GM11168 (cell line): Measurements from ENCODE around the gene DENND1C.

Experiments used
- in situ Hi-C: fragments of 300-500 bp; cut with MboI; formaldehyde crosslinking; loops from one replicate; pipeline ENCODE4 v1.12.0; 2022; ENCODE audit warnings: low sequenced_read_pairs; ENCODE audit not compliant: unreplicated experiment

Gene DENND1C

DNA sequence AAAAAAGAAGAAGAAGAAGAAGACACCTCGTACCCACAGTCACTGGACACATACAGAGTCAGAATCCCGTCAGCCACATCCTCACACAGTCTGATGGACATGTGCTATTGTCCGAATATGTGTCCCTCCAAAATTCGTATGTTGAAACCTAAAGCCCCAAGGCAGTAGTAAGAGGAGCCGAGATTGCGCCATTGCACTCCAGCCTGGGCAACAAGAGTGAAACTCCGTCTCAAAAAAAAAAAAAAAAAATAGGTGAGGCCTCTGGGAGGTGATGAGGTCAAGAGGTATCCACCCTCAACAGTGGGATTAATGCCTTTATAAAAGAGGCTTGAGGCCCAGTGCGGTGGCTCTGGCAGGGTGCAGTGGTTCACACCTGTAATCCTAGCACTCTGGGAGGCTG is 2.6 kb upstream of the DENND1C start:
- in situ Hi-C loops = no loop called here

DNA sequence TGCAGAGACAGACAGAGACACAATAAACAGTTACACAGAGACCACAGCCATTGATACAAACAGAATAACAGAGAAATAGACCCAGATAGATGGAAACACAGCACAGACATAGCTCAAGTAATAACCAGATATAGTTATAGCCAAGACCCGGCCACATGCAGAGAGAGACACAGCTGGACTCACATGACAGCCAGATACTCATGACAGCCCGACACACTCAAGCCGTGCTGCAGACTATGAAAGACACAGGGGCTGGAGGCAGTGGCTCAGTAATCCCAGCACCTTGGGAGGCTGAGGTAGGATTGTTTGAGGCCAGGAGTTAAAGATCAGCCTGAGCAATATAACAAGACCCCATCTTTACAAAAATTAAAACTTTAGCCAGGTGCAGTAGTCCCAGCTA is 1.6 kb upstream of the DENND1C start:
- in situ Hi-C loops = no loop called here

DNA sequence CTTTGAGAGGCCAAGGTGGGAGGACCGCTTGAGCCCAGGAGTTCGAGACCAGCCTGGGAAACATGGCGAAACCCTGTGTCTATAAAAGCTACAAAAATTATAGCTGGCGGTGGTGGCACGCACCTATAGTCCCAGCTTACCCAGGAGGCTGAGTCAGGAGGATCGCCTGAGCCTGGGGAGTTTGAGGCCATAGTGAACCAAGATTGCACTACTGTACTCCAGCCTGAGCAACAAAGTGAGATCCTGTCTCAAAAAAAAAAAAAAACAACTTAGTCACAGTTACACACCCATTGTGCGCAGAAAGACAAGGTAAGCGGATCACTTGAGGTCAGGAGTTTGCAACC is 728 bp upstream of the DENND1C start:
- in situ Hi-C loops = no loop called here

DNA sequence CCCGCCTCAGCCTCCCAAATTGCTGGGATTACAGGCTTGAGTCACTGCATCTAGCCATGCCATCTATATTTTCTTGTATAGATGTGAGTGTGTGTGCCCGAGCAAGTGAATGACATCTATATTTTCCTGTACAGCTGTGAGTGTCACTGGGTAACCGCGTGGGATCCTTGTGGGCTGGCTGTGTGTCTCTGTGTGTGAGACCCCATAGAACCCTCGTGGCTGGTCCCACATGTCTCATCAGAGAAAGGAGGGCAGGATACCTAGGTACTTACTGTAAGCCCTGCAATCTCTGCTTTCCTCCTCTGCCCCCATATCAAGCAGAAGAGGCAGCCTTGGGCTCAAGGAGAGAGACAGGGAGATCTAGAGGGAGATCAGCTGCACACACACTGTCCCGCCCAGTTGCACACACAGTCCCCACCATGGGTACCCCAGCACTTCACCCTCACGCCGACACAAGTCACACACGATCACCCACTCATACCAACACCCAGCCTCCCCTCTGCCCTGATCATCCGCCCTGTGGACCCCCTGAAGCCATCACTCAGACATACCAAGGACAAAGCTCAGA is 655 bp downstream of the DENND1C start:
- in situ Hi-C loops = no loop called here

DNA sequence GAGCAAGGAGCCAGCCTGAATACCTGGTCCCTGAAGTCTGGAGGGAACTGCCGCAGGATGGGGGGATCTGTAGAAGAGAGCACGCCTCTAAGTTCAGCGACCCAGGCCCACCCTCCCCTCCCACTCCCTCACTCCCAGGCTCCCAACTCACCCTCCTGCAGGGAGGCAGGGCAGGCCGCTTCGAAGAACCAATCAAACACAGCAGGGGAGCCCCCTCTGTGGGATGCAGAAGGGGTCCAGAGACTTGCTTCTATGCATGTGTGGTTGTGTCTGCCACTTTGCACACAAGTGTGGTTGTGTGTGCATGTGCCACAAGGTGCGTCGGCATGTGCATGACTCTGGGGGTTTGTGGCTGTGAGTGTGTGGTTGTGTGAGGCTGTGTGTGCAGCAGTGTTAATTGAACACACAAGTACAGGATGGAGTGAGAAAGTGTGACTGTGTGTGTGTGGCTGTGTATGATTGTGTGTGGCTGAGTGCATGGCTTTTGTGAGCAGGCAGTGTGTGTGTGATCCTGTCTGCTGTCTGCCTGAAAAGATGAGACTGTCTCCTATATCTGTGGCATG is 1.7 kb downstream of the DENND1C start:
- in situ Hi-C loops = no loop called here

DNA sequence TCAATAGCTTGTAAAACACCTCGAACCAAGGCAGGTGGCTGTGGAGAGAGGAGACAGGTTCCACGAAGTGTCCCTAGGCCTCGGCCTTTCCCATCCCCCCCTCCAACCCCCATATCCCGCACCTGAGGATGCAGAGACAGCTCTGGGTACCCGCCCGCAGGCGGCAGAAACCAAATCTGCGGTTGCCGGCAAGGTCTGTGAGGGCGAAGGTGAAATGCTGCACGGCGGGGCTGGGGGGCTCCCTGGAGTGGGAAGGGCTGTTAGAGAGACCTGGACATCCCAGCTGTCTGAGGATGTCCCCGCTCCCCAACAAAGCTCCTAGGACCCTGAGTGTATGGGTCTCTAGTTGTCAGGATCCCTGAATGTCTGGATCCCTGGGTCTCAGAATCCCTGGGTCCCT is 2.8 kb downstream of the DENND1C start:
- in situ Hi-C loops = no loop called here

DNA sequence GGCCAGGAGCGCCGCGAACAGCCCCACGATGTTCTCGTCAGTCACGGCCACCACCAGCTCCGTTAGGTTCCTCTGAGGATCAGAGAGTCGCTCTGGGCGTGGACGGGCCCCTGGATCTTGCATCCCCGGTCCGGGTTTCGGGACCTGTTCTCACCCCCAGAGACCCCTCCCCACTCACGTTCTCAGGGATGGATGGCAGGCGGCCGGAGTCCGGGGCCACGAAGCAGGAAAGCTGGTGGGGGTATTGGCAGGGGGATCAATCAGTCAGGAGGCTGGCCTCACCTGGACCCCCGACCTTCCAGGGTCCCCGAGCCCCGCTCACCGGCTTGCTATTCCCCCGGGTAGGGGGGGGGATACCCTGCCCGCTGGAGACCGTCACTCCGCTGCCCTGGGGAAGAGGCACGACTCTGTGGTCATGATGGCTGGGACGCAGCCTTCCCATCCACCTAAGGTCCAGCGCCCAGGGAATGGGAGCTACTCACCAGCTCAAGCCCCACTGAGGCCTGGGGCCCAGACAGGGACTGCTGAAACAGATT is 4.6 kb downstream of the DENND1C start:
- in situ Hi-C loops = no loop called here

DNA sequence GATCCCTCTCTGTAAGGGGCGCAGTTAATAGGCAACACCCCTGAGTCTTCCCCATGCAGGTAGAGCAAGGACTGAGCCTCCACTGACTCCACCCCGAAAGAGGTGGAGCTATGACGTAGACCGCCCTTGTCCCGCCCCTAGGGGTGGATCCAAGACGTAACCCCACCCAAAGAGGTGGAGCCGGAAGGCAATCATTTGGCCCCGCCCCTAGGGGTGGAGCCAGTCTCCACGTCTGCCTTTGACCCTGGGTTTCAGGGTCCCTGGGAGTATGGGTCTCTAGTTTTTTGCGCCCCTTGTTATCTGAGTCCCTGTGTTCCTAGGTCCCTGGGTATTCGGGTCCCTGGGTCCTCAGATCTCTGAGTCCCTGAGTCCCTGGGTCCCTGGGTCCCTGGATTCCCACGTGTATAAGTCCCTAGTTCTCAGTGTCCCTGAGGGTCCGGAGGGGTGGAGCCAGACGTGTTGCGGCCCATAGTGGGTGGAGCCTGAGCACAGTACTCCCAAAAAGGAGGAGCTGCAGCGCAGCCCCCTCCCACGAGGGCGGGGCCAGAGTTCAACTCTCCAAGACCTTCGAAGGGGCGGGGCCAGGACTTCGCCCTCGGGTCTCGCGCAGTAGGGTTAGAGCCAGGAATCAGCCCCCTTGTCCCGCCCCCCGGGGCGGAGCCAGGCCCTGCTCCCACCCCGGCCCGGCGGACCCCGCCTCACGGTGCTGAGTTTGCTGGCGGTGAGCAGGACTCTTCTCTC is 5.3 kb downstream of the DENND1C start:
- in situ Hi-C loops = no loop called here

DNA sequence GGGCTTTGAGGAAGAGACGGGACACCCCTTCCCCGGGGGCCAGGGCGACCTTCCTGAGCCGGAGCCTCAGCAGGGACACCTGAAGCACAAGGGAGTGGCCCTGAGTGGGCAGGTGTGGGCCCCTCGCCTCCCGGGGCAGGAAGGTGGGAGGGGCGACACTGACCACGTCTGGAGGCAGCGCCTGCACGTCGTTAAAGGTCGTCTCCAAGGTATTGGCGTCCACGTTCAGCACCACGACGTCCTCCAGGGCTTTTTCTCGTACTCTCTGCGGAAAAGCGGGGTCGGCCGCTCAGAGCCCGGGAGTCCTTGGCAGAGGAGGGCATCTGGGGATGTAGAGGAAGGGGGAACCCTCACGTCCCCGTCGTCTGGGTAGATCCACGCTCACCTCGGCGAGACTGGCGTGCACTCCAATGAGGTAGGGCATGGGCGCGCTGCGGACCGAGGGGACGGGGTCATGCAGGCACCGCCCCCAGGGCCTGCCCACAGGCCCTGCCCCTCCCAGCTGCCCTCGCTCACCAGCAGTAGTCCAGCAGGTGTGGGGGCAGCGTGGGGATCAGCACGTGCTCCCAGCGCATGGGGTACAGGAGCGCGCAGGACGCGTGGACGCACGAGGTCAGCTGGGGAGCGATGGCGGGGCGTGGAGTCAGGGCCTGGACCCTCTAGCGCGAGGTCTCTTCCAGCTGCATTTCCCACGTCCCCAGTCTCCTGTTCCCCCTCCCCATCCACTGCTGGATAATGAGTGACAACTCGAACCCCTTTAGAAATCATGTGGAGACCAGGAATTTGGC is 6.1 kb downstream of the DENND1C start:
- in situ Hi-C loops = no loop called here

DNA sequence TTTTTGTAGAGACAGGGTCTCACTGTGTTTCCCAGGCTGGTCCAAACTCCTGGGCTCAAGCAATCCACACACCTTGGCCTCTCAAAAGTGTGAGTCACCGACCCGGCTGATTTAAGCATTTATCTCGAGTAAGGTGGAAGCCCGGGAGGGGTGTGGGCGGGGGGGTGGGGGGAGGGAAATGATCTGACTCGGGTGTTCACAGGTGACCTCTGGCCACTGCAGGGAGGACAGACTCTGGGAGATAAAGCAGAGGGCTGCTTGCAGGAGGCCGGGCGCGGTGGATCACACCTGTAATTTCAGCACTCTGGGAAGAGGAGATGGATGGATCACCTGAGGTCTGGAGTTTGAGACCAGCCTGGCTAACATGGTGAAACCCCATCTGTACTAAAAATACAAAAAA is 7.9 kb downstream of the DENND1C start:
- in situ Hi-C loops = no loop called here

DNA sequence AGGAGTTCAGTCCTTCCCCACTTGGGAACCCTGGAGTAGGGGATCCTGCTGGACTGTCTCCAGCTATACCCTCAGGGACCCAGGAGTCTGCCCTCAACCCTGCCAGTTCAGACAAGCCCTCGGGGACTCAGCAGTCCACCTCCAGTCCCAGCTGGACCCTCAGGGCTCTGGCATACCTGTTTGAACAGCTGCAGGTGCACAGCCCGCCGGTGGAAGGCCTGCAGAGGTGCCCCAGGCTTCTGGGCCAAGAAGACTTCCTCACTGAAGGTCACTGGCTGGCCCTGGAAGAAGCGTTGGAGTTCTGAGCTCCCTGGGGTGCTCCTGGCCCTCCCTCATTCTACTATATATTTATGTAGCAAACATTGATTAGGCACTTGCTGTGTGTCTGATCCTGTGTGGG is 8.9 kb downstream of the DENND1C start:
- in situ Hi-C loops = no loop called here

DNA sequence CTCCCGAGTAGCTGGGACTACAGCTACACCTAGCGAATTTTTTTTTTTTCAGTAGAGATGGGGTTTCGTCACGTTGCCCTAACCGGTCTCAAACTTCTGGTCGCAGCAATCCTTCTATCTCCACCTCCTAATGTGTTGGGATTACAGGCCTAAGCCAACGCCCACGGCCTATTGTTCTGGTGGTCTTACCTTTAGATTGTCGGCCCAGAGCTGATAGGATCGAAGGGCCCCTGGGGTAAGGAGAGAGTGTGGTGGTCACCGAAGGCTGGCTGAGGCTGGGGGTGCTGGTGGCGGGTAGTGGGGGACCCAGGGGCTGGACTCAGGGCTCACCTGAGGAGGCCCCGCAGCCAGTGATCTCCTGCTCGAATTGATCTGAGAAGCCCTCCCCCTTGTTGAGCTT is 10.5 kb downstream of the DENND1C start:
- in situ Hi-C loops = no loop called here

DNA sequence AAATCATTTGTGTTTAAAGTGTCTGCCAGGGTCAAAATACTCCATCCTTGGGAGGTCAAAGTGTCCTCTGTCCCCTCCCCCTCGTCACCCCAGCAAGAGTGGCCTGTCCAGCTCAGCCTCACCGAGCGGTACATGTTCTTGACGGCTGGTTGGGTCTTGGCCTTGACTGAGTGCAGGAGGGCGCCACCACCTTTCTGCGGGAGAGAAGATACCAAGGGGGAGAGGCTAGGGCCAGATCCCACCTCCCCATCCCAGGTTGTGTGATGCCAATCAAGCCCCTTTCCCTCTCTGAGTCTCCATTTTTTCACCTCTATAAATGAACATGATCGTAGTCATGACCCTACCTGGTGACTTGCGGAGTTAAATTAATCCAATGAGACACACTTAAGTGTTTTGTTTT is 11.4 kb downstream of the DENND1C start:
- in situ Hi-C loops = no loop called here

DNA sequence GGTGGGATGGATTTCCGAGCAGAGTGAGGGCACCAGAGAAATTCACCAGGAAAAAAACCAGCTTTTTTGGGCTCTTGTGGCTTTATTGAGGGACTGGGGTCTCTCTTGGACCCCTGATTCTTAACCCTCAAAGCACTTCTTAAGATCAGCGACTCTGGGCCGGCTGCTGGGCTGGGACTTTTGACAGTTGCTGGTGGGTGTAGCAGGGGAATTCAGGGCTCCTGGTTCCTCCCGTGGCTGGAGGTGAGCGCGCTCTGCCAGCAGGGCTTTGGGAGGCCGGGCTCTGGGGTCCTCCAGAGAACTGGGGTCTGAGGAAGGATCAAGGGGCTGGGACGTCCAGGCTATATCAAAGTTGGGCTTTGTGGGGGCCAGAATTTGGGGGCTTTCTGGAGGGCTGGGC is 14.2 kb downstream of the DENND1C start:
- in situ Hi-C loops = no loop called here

DNA sequence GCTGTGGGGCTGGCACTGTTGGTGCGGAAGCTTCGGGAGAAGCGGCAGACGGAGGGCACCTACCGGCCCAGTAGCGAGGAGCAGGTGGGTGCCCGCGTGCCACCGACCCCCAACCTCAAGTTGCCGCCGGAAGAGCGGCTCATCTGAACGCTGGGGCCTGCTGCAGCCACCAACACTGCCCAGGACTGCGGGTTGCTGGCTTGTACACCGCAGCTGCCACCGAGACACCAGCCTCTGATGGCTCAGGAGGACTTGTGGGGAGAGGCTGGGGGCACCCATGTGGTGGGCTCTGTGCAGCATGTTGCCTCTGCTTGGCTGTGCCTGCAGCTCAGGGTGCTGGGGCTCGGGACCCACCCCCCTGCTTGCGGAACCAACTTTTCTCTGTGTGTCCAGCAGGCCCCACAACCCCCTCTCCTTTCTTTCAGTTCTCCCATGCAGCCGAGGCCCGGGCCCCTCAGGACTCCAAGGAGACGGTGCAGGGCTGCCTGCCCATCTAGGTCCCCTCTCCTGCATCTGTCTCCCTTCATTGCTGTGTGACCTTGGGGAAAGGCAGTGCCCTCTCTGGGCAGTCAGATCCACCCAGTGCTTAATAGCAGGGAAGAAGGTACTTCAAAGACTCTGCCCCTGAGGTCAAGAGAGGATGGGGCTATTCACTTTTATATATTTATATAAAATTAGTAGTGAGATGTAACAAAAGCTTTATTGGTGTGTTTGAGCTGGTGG is 14.9 kb downstream of the DENND1C start:
- in situ Hi-C loops = no loop called here

DNA sequence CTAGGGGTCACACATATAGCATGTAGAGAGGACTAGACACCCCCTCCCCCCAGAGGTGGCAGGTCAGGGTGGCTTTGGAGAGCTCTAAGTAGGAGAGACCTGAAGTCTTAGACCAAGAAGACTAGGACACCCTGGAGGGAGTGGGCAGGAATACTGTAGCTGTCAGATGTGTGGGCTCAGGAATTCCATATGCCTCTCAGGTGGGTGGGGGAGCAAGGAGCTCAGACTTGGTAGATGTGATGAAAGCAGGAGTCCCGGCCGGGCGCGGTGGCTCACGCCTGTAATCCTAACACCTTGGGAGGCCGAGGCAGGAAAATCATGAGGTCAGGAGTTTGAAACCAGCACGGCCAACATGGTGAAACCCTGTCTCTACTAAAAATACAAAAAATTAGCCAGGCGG is 15.9 kb downstream of the DENND1C start:
- in situ Hi-C loops = no loop called here

DNA sequence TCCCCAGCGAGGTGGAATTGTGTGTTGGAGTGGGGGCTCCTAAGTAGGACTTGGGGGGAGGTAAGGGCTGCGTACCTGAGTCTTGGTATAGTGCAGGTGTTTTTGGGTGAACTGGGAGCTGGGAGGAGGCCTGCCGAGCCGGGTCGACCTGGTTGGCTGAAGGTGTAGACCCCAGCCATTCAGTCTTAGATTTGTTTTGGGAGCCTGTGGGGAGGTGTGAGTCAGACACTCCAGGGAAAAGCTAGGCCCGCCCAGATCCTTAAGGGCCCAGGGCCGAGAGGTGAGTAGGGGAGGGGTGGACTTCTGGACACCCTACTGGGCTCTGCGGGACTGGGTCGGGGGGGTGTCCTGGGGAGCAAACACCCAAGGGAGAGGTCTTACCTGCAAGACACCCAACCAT is 16.6 kb downstream of the DENND1C start:
- in situ Hi-C loops = no loop called here

DNA sequence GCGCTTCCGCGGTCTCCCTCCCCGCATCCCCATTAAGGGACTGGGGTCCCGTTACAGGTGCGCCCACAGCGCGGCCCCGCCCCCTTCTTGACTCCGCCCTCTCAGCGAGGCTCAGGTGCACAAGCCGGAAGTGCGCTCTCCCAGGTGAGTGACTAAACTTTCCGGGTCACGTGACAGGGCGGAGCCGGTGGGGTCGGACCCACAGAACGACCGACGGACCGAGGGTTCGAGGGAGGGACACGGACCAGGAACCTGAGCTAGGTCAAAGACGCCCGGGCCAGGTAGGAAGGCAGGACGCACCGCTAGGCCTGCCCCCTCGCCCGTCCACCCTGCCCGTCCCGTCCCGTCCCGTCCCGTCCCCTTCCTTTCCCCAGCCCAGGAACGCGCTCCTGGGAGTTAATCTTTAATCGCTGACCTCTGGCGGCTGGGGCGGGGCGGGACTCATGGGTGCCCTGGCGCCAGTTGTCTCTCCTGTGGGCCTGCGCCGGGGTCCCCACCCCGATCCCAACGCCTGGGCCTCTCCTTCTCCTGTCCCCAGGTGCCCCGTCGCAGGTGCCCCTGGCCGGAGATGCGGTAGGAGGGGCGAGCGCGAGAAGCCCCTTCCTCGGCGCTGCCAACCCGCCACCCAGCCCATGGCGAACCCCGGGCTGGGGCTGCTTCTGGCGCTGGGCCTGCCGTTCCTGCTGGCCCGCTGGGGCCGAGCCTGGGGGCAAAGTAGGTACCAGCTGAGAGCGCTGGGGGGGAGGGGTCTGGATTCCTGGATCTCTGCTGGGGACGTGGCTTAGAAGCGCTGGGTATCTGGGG is 17.3 kb downstream of the DENND1C start, which contains the start of gene CRB3:
Gene CRB3, plus strand, starts transcription at position 202 of the 804 bp plus-strand sequence. Its CDS starts 431 bp downstream, at position 633.
- in situ Hi-C loops = no loop called here

DNA sequence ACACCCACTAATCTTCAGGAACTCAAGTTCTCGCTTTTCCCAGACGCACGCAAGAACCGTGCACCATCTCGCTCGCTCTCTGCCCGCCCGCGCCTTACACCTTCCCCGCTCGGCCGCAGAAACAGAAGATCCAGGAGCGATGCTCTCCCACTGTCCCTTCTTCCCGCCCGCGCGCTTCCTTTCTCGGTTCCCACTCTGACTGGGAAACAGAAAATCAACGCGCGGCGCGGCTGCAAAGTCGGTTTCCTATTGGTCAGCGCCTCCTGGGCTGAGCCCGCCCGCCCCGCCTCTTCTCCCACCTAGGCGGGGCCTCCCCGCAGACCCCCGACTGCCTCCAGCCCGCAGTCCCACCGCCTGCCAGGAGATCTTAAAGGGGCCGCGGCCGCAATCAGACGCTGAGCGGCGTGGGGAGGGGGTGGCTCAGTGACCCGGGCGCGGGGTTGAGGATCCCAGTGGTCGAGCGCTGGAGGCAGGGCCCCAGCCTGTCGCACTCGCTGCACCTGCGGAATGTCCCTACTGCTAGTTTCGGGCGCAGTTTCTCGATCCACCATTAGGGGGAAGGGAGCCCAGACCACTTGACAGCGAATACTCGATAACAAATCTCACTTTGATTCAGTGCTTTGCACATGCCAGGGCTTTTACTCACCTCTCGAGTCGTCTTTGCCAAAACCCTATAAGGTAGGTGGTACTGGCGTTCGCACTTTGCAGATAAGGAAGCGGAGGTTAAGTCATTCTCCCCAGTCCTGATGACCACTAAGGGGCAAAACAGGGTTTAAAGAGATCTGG is 21.3 kb downstream of the DENND1C start:
- in situ Hi-C loops = no loop called here
